Endothelial cell of umbilical vein (primary cell): ENCODE results near the gene ADARB2. TPM values are rescaled to one million over a fixed set of nuclear protein-coding genes. Genes with fewer than 3 reads are reported as not detected.

Source experiments
- BruUV-seq: library from RNA; stranded (reverse); fragments of 400-500 nt; replicated peaks from 2 replicates; lab custom pipeline; 2021; lab: Mats Ljungman, UMichigan
- CTCF ChIA-PET: fragments of 300-600, 350-600 bp; sonication (Branson Sonifier 250); formaldehyde crosslinking; loops from one replicate; lab custom pipeline; 2021; ENCODE audit warnings: antibody characterized with exemption, inconsistent platforms; lab: Charles Lee
- POLR2A ChIA-PET: fragments of 300-600, 350-600 bp; sonication (Branson Sonifier 250); formaldehyde crosslinking; loops from one replicate; lab custom pipeline; 2021; ENCODE audit warnings: antibody characterized with exemption, inconsistent platforms; lab: Charles Lee
- DNase-seq: peaks from one replicate; pipeline ENCODE4 v3.0.0-alpha.2; 2011; ENCODE audit warnings: low read depth, low spot score
- FAIRE-seq: peaks from 2 replicates; lab custom pipeline; 2011; peaks lifted over from hg19 to GRCh38; lab: Jason Lieb, UNC
- H2AFZ ChIP-seq: 2 replicates; pipeline ENCODE4 v1.6.0; 2012; ENCODE audit warnings: low read depth, low read length, control low read depth, inconsistent platforms
- H3K27ac ChIP-seq: 2 replicates; pipeline ENCODE4 v1.5.1; 2011; ENCODE audit warnings: low read depth, mild to moderate bottlenecking, control low read depth, low read length, moderate library complexity; ENCODE audit not compliant: insufficient read depth
- H3K27me3 ChIP-seq, 2 experiments: 2 replicates each; pipeline versions ENCODE4 v1.6.0 to v1.6.1; 2011; ENCODE audit warnings: low read length in 2 of 2, mixed read lengths in 1 of 2; ENCODE audit not compliant: control insufficient read depth in 2 of 2, insufficient read depth in 2 of 2
- H3K36me3 ChIP-seq, 2 experiments: 2 replicates in 1 of 2; 3 replicates in 1 of 2; pipeline ENCODE4 v1.5.1; 2011; ENCODE audit warnings: low read length in 2 of 2, mild to moderate bottlenecking in 1 of 2, moderate library complexity in 1 of 2; ENCODE audit not compliant: control insufficient read depth in 2 of 2, insufficient read depth in 2 of 2; ENCODE audit errors: extremely low read depth in 1 of 2
- H3K4me1 ChIP-seq: 3 replicates; pipeline ENCODE4 v1.5.1; 2011; ENCODE audit warnings: mild to moderate bottlenecking, low read length; ENCODE audit not compliant: control insufficient read depth, insufficient read depth; ENCODE audit errors: extremely low read depth
- H3K4me2 ChIP-seq: 2 replicates; pipeline ENCODE4 v1.6.1; 2011; ENCODE audit warnings: low read length, control low read depth, mixed read lengths; ENCODE audit not compliant: insufficient read depth
- H3K4me3 ChIP-seq, 3 experiments: fragments of 200-600 bp in 1 of 3; sonication (generic), shearing (Covaris generic) in 1 of 3; replicated peaks in 1 of 3; 2 replicates each; pipeline ENCODE4 v1.5.1; 2011 to 2016; ENCODE audit warnings: control low read depth in 3 of 3, low read length in 3 of 3, mild to moderate bottlenecking in 2 of 3, inconsistent platforms in 1 of 3, low read depth in 1 of 3, moderate library complexity in 1 of 3; ENCODE audit not compliant: insufficient read depth in 1 of 3
- H3K79me2 ChIP-seq: 2 replicates; pipeline ENCODE4 v1.6.0; 2012; ENCODE audit warnings: low read length, inconsistent platforms; ENCODE audit not compliant: control insufficient read depth, insufficient read depth
- H3K9ac ChIP-seq: replicated peaks from 2 replicates; pipeline ENCODE3; 2011; ENCODE audit warnings: low read length, control low read depth; ENCODE audit not compliant: insufficient read depth; ENCODE audit errors: extremely low read depth
- H3K9me1 ChIP-seq: replicated peaks from 3 replicates; pipeline ENCODE4 v1.6.0; 2011; ENCODE audit warnings: mild to moderate bottlenecking, low read length; ENCODE audit not compliant: control insufficient read depth, insufficient read depth; ENCODE audit errors: extremely low read depth
- H3K9me3 ChIP-seq: replicated peaks from 2 replicates; pipeline ENCODE4 v1.5.1; 2012; ENCODE audit warnings: low read length, inconsistent platforms; ENCODE audit not compliant: control insufficient read depth, insufficient read depth
- H4K20me1 ChIP-seq: replicated peaks from 2 replicates; pipeline ENCODE3; 2011; ENCODE audit warnings: mild to moderate bottlenecking, low read length; ENCODE audit not compliant: control insufficient read depth, insufficient read depth; ENCODE audit errors: extremely low read depth
- EZH2 ChIP-seq: IDR thresholded peaks from 2 replicates; pipeline ENCODE4 v1.6.1; 2012; ENCODE audit warnings: borderline replicate concordance, low read depth, mild to moderate bottlenecking, moderate library complexity, low read length, inconsistent platforms; ENCODE audit not compliant: severe bottlenecking
- FOS ChIP-seq: IDR thresholded peaks from 2 replicates; pipeline ENCODE4 v1.6.1; 2011; ENCODE audit warnings: mild to moderate bottlenecking, low read length, moderate library complexity, borderline replicate concordance; ENCODE audit not compliant: insufficient read depth
- GATA2 ChIP-seq: IDR thresholded peaks from 2 replicates; pipeline ENCODE4 v1.7.0; 2011; ENCODE audit warnings: low read depth, mild to moderate bottlenecking, moderate library complexity, mixed read lengths, low read length; ENCODE audit not compliant: insufficient read length, insufficient read depth
- JUN ChIP-seq: IDR thresholded peaks from 2 replicates; pipeline ENCODE4 v1.6.1; 2011; ENCODE audit warnings: borderline replicate concordance, low read depth; ENCODE audit not compliant: insufficient read length, insufficient read depth
- MYC ChIP-seq: IDR thresholded peaks from one replicate; pipeline ENCODE4 v1.6.1; 2011; ENCODE audit warnings: mild to moderate bottlenecking, low read depth, low read length
- POLR2A ChIP-seq: IDR thresholded peaks from 2 replicates; pipeline ENCODE4 v1.6.1; 2012; ENCODE audit warnings: low read depth, mild to moderate bottlenecking, control low read depth, low read length
- POLR2AphosphoS5 ChIP-seq: IDR thresholded peaks from 2 replicates; pipeline ENCODE4 v1.6.1; 2012; ENCODE audit warnings: low read depth, mild to moderate bottlenecking, control low read depth, low read length, moderate library complexity; ENCODE audit not compliant: insufficient read depth
- dilution Hi-C: fragments of 300-500 bp; cut with MboI; formaldehyde crosslinking; loops from one replicate; pipeline ENCODE4 v1.15.0; 2019; ENCODE audit warnings: low sequenced_read_pairs; ENCODE audit not compliant: extremely low pct_ligation_motif_present
- intact Hi-C: fragments of 100-400 bp; cut with micrococcal nuclease; formaldehyde crosslinking; loops from one replicate; pipeline ENCODE4 v1.10.0; 2022
- polyA plus RNA-seq, 4 experiments: library from polyadenylated mRNA; depleted of rRNA in 3 of 4; stranded (reverse) in 3 of 4; unstranded in 1 of 4; fragments of >200 nt; gene quantifications; 2 replicates each; pipeline versions ENCODE4 v1.2.1 to v1.2.3, GENCODE V29; 2011 to 2012; ENCODE audit warnings: missing spikeins in 1 of 4
- total RNA-seq: library from RNA; stranded (reverse); gene quantifications from 2 replicates; pipeline ENCODE4 v1.2.3, GENCODE V29; 2021
- TF ChIP-seq, protein P1 (sequence below): IDR thresholded peaks from 2 replicates; pipeline ENCODE4 v1.6.1; 2011; ENCODE audit not compliant: insufficient read depth, insufficient read length
- TF ChIP-seq, protein P2 (sequence below), 2 donors: IDR thresholded peaks; 1 replicate in 1 of 2; 2 replicates in 1 of 2; pipeline ENCODE4 v1.5.1; 2011; ENCODE audit warnings: low read length in 2 of 2, mild to moderate bottlenecking in 2 of 2, moderate library complexity in 2 of 2, control low read depth in 1 of 2, inconsistent platforms in 1 of 2, low read depth in 1 of 2; ENCODE audit not compliant: insufficient read depth in 1 of 2; ENCODE audit errors: extremely low read depth in 1 of 2

Gene ADARB2
- total and polyA plus RNA-seq, 2 donors (not counting 3 experiments of a cell fraction or from before 2014, with no cell fraction given): not detected

DNA sequence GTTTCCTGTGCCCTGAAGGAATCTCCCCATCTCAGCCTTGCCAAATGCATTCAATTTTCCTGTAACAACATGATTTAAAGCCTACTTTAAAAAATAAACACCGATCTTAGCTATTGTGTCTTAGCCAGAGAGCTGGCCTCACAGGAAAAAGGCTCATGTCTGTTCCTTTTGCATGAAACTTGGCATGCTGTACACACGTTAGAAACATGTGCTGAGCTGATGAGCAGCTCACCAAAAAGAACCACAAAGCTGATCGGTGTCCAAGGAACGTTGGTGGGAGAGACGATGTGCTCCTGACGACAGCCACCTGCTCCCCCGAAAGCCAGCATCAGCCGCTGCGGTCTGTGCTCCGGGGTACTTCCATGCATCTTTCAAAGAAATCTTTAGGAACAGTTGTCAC lies 135.9 kb downstream of the ADARB2 start:
- no peaks in the 10 kb centered on the region for H3K4me1 ChIP-seq
- H3K27me3 ChIP-seq: no peaks in the 10 kb centered on the region
- ChIA-PET POLR2A (no interaction called here), CTCF (no interaction called here)
- H3K4me2 ChIP-seq: no peak overlapping the region
- no TSS peak for BruUV-seq
- no peak overlapping the region for H3K4me3 ChIP-seq
- H4K20me1 ChIP-seq: no peaks in the 10 kb centered on the region
- TF ChIP-seq JUN (no peak), EZH2 (no peak), POLR2AphosphoS5 (no peak), GATA2 (no peak), POLR2A (no peak), FOS (no peak), MYC (no peak)
- TF ChIP-seq, protein P1, sequence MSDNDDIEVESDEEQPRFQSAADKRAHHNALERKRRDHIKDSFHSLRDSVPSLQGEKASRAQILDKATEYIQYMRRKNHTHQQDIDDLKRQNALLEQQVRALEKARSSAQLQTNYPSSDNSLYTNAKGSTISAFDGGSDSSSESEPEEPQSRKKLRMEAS: no peak
- TF ChIP-seq, protein P2, sequence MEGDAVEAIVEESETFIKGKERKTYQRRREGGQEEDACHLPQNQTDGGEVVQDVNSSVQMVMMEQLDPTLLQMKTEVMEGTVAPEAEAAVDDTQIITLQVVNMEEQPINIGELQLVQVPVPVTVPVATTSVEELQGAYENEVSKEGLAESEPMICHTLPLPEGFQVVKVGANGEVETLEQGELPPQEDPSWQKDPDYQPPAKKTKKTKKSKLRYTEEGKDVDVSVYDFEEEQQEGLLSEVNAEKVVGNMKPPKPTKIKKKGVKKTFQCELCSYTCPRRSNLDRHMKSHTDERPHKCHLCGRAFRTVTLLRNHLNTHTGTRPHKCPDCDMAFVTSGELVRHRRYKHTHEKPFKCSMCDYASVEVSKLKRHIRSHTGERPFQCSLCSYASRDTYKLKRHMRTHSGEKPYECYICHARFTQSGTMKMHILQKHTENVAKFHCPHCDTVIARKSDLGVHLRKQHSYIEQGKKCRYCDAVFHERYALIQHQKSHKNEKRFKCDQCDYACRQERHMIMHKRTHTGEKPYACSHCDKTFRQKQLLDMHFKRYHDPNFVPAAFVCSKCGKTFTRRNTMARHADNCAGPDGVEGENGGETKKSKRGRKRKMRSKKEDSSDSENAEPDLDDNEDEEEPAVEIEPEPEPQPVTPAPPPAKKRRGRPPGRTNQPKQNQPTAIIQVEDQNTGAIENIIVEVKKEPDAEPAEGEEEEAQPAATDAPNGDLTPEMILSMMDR (IDR thresholded peaks at IDR 0.05; ENCODE audit: extremely low read depth in 1 of 2, insufficient read depth in 1 of 2, low read depth in 1 of 2, low read length in 2 of 2): no peak
- dilution Hi-C loops (no loop called here), intact Hi-C loops (no loop called here)
- no peak overlapping the region for H2AFZ ChIP-seq
- H3K27ac ChIP-seq: no peak overlapping the region
- no peak overlapping the region for H3K9ac ChIP-seq
- no peaks in the 10 kb centered on the region for H3K9me1 ChIP-seq
- H3K9me3 ChIP-seq: peaks cover 12% of the 10 kb centered on the region
- no peaks in the 10 kb centered on the region for H3K79me2 ChIP-seq
- FAIRE-seq: no peak
- DNase-seq: no peak
- no peaks in the 10 kb centered on the region for H3K36me3 ChIP-seq
